Right atrium auricular region (tissue), 2 donors: ENCODE measurements around the gene THSD7A. TPM values are rescaled to one million over a fixed set of nuclear protein-coding genes. Genes with fewer than 3 reads are reported as not detected.

Experiments
- DNase-seq: peaks from one replicate; pipeline ENCODE4 v3.0.0-alpha.2; 2019; ENCODE audit warnings: low spot score
- H3K27ac ChIP-seq, 2 donors: fragments of 200-600 bp; sonication (generic); 1 replicate in 1 of 2; 2 replicates in 1 of 2; pipeline ENCODE4 v1.5.1; 2016 to 2019
- H3K27me3 ChIP-seq, 2 donors: fragments of 200-600 bp; sonication (generic); one replicate each; pipeline versions ENCODE4 v1.5.1 to v1.6.0; 2017 to 2019
- H3K36me3 ChIP-seq: fragments of 200-600 bp; sonication (generic); one replicate; pipeline ENCODE4 v1.5.1; 2016
- H3K4me1 ChIP-seq, 2 donors: fragments of 200-600 bp; sonication (generic); one replicate each; pipeline versions ENCODE4 v1.5.1 to v1.6.0; 2017 to 2019
- H3K4me3 ChIP-seq, 2 donors: fragments of 200-600 bp; sonication (generic); 1 replicate in 1 of 2; 2 replicates in 1 of 2; pipeline ENCODE4 v1.5.1; 2017 to 2019; ENCODE audit warnings: mild to moderate bottlenecking in 1 of 2, moderate library complexity in 1 of 2
- H3K9me3 ChIP-seq, 2 donors: fragments of 200-600 bp; sonication (generic); one replicate each; pipeline ENCODE4 v1.5.1; 2019
- total RNA-seq, 2 donors: library from RNA; depleted of rRNA; stranded (reverse); fragments of >200 nt; gene quantifications; one replicate each; pipeline ENCODE4 v1.1.0, GENCODE V29; 2016
- TF ChIP-seq, protein P1 (sequence below), 2 donors: fragments of 200-600 bp; sonication (generic); IDR thresholded peaks; one replicate each; pipeline ENCODE4 v1.5.1; 2019; ENCODE audit warnings: antibody characterized with exemption in 2 of 2

THSD7A gene
- total RNA-seq, 2 donors from 2014 or later: 0.85 to 2.9 TPM

DNA sequence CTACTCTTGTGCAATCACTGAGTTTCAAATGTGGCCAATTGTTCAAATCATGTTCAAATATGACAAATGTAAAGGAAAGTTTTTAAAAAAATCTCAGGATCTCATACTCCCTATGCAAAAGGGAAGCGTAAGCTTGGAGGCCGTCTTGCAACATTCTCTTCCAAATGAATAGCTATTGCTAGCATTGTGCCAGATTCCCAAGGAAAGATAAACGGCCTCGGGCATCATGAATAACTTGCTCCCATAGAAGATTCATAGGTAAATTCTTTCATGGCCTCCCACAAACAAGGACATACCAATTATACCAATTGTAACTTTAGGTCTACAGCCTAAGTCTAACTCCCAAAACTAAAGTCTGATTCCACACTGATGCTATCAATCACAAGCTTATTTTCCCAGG lies 416.9 kb downstream of the THSD7A start:
- DNase-seq: no peak
- H3K4me3 ChIP-seq: no peak overlapping the region
- H3K27ac ChIP-seq: no peak overlapping the region
- H3K36me3 ChIP-seq: no peaks in the 10 kb centered on the region
- peaks cover 0 to 8% of the 10 kb centered on the region in 2 donors for H3K9me3 ChIP-seq
- H3K4me1 ChIP-seq: no peaks in the 10 kb centered on the region
- TF ChIP-seq, protein P1, sequence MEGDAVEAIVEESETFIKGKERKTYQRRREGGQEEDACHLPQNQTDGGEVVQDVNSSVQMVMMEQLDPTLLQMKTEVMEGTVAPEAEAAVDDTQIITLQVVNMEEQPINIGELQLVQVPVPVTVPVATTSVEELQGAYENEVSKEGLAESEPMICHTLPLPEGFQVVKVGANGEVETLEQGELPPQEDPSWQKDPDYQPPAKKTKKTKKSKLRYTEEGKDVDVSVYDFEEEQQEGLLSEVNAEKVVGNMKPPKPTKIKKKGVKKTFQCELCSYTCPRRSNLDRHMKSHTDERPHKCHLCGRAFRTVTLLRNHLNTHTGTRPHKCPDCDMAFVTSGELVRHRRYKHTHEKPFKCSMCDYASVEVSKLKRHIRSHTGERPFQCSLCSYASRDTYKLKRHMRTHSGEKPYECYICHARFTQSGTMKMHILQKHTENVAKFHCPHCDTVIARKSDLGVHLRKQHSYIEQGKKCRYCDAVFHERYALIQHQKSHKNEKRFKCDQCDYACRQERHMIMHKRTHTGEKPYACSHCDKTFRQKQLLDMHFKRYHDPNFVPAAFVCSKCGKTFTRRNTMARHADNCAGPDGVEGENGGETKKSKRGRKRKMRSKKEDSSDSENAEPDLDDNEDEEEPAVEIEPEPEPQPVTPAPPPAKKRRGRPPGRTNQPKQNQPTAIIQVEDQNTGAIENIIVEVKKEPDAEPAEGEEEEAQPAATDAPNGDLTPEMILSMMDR (IDR thresholded peaks at IDR 0.05): no peak
- H3K27me3 ChIP-seq: no peaks in the 10 kb centered on the region

DNA sequence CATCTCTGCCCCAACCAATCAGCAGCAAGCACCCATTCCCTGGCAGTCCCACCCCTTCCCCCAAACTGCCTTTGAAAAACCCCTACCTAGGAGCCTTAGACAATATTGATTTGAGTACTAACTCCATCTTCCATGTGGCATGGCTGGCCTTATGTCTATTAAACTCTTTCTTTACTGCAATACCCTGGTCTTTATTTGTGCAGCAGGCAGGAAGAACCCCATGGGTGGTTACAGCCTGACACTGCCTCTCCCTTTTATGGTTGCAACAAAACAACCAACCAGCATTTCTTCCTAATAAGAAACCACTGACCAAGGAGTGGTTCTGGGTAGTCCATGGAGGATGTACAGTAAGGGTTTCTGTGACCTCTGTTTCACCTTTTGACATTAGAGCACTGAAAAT lies 418.1 kb downstream of the THSD7A start:
- Histone ChIP-seq H3K4me3 (no peak overlapping the region), H3K4me1 (no peaks in the 10 kb centered on the region), H3K27ac (no peak overlapping the region), H3K36me3 (no peaks in the 10 kb centered on the region), H3K9me3 (peaks cover 0 to 8% of the 10 kb centered on the region in 2 donors), H3K27me3 (no peaks in the 10 kb centered on the region)
- no peak for DNase-seq
- TF ChIP-seq, protein P1 (IDR thresholded peaks at IDR 0.05): no peak

DNA sequence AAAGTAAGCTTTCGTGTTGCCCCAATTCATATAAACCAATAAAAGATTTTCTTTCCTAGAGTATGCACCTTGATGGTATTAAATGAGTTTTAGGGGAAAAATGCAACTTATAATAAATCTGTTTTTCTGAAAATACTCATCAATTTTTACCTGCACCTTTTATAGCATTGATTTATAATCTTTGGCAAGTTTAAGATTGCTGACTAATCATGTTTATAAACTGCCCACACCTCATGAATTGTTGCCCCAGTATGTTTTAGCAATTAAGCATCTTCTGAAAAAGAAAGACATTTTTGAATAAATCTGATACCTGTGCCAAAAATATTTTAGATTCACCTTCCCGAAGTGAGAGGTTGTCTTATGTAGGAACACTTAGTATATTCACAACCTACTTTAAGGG lies 420.0 kb downstream of the THSD7A start:
- no peaks in the 10 kb centered on the region for H3K36me3 ChIP-seq
- DNase-seq: no peak
- H3K4me3 ChIP-seq: no peak overlapping the region
- H3K27ac ChIP-seq: no peak overlapping the region
- no peaks in the 10 kb centered on the region for H3K4me1 ChIP-seq
- TF ChIP-seq, protein P1 (IDR thresholded peaks at IDR 0.05): no peak
- peaks cover 0 to 8% of the 10 kb centered on the region in 2 donors for H3K9me3 ChIP-seq
- no peaks in the 10 kb centered on the region for H3K27me3 ChIP-seq

DNA sequence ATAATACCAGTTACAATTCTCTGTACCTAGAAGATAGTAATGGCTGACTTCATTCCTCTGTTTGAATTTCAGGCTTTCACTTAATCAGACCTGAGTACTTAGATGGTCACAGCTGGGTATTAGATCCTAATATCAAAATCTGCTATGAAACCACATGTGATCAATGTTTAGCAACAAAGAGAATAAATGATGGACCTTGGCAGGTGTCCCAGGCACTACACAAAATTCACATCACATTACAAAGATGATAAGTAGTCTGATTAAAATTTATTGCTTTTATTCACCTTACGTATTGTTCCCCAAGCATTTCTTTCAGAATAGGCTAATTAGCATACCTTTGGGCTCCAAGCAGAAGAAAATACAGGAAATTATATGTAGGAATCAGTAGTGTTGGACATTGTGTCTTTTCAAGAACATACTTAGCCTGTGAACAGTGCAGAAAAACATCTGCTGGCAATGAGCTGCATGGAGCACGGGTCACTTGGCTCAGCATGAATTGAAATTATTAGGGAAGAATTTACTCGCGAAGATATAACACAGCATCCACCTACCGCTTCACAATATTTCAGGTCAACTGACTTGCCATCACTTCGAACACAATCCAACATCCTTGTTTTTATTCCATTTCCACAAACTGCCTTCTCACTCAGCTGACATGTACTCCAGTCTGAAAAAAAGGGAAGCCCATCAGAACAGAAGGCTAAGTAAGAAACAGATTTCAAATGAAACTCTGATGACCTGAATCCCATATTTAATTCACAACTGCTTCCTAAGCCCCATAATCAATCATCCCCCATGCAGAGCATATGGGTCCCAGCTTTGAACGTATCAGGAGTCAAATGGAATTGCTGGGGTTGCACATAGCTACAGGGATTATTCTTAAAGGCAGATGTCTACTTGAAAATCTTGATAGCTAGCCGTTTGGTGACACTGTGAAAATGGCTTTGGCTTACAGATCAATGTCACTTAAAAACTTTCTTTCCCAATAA lies 421.0 kb downstream of the THSD7A start:
- no peak overlapping the region for H3K4me3 ChIP-seq
- TF ChIP-seq, protein P1 (IDR thresholded peaks at IDR 0.05): no peak
- peaks cover 0 to 8% of the 10 kb centered on the region in 2 donors for H3K9me3 ChIP-seq

DNA sequence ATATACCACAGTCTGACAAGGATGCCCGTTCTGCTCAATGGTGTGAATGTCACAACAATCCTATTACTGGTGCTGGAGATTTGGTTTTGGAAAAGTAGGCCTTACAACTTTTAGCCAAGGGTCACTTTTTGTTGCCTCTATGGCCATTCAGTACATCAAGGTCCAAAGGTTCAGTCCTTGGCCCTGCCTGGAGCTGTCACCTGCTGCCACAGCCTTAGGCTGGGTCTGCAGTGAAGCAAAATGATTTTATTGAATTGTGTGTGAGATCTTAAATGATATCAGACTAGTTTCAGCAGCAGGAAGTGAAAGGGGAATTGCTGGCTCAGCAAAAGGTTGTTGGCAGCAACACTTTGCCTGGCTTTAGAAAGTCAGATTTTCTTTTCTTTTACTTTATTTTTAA lies 427.6 kb downstream of the THSD7A start:
- no peak overlapping the region for H3K27ac ChIP-seq
- DNase-seq: no peak
- no peak overlapping the region for H3K4me3 ChIP-seq
- TF ChIP-seq, protein P1 (IDR thresholded peaks at IDR 0.05): no peak
- H3K9me3 ChIP-seq: no peaks in the 10 kb centered on the region
- H3K27me3 ChIP-seq: no peaks in the 10 kb centered on the region
- H3K4me1 ChIP-seq: no peaks in the 10 kb centered on the region
- H3K36me3 ChIP-seq: no peaks in the 10 kb centered on the region

More for the DNA sequence above, 421.0 kb downstream of the THSD7A start:
- no peaks in the 10 kb centered on the region for H3K27me3 ChIP-seq
- DNase-seq: no peak
- H3K4me1 ChIP-seq: no peaks in the 10 kb centered on the region
- H3K36me3 ChIP-seq: no peaks in the 10 kb centered on the region
- no peak overlapping the region for H3K27ac ChIP-seq
